Uterus (tissue), 4 donors: Measurements from ENCODE around the gene L3MBTL1. TPM values are rescaled to one million over a fixed set of nuclear protein-coding genes. Genes with fewer than 3 reads are reported as not detected.
A peak's percentile ranks its signal among the peaks of the same experiment; 100 is the strongest.

ENCODE experiments used
- DNase-seq, 2 donors: peaks; one replicate each; pipeline ENCODE4 v3.0.0-alpha.2; 2019 to 2020
- H3K27ac ChIP-seq, 2 donors: fragments of 200-600 bp; sonication (generic); 1 replicate in 1 of 2; 2 replicates in 1 of 2; pipeline ENCODE4 v1.5.1; 2016 to 2018
- H3K27me3 ChIP-seq, 2 donors: fragments of 200-600 bp; sonication (generic); one replicate each; pipeline ENCODE4 v1.5.1; 2018 to 2019; ENCODE audit warnings: control low read depth in 1 of 2
- H3K36me3 ChIP-seq, 2 donors: fragments of 200-600 bp; sonication (generic); one replicate each; pipeline ENCODE4 v1.5.1; 2019; ENCODE audit warnings: control low read depth in 1 of 2
- H3K4me1 ChIP-seq, 2 donors: fragments of 200-600 bp; sonication (generic); one replicate each; pipeline ENCODE4 v1.5.1; 2018 to 2019; ENCODE audit warnings: control low read depth in 1 of 2
- H3K4me3 ChIP-seq, 2 donors: fragments of 200-600 bp; sonication (generic); 1 replicate in 1 of 2; 2 replicates in 1 of 2; pipeline ENCODE4 v1.5.1; 2018 to 2019; ENCODE audit warnings: mild to moderate bottlenecking in 1 of 2
- H3K9me3 ChIP-seq, 2 donors: fragments of 200-600 bp; sonication (generic); one replicate each; pipeline ENCODE4 v1.5.1; 2019; ENCODE audit warnings: control low read depth in 1 of 2
- CTCF ChIP-seq, 4 experiments: fragments of 200-600 bp in 2 of 4; fragments of 450-650 bp in 2 of 4; sonication (generic) in 2 of 4; IDR thresholded peaks; one replicate each; pipeline ENCODE4 v1.5.1; 2016 to 2019; ENCODE audit warnings: antibody characterized with exemption in 4 of 4, mild to moderate bottlenecking in 2 of 4, moderate library complexity in 1 of 4
- POLR2A ChIP-seq, 2 donors: fragments of 450-650 bp; IDR thresholded peaks; one replicate each; pipeline ENCODE4 v1.6.1; 2016; ENCODE audit warnings: antibody characterized with exemption in 2 of 2, mild to moderate bottlenecking in 1 of 2, moderate library complexity in 1 of 2
- intact Hi-C: fragments of 100-400 bp; cut with DNase I; formaldehyde crosslinking; loops from one replicate; pipeline ENCODE4 v1.15.1; 2023; ENCODE audit warnings: low total_unique reads
- total RNA-seq, 4 donors: library from RNA; depleted of rRNA in 3 of 4; stranded (reverse); fragments of >200 nt in 3 of 4; gene quantifications; one replicate each; pipeline versions ENCODE4 v1.1.0 to v1.2.4, GENCODE V29; 2014 to 2023
- donor health status: DM: yes; HTN: yes; CAD: no.

Gene L3MBTL1
- total RNA-seq, result 10 to 100 TPM; 19.0 to 30.0 (median 27.6) TPM

GRCh38 chr20:43507150-43508080, at the start of gene L3MBTL1:
TSS of gene L3MBTL1 (plus strand) at chr20:43507697. CDS start at chr20:43513504, 5,807 bp downstream.
- no peak for DNase-seq

DNA sequence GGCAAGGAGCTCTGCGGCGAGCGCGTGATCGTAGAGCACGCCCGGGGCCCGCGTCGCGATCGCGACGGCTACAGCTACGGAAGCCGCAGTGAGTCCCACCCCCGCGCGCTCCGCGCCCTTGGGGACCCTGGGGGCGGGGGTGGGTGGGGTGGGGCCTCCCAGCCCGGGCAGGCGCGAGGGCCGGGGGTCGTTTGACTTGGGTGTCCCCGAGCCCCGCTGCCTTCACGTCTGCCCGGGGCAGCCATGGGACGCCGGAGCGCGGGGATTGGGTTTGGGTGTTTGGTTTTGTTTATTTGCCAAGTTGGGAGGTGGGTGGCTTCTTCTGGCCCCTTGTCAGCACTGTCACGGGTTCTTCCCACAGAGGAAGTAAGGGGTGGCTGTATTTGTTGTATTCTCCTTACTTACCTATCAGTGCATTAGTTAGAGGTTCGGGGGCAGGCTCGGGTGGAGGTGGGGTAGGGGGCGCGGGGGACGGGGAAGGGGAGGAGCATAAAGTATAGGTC, 49.0 kb upstream of the L3MBTL1 start:
- Histone ChIP-seq H3K9me3 (no peaks in the 10 kb centered on the region), H3K27ac (peak overlapping the region; percentile 99 to 100), H3K27me3 (no peaks in the 10 kb centered on the region), H3K4me3 (peak overlapping the region; percentile 86 to 88), H3K4me1 (peaks cover 7 to 10% of the 10 kb centered on the region in 2 donors), H3K36me3 (no peaks in the 10 kb centered on the region)
- TF ChIP-seq CTCF (IDR thresholded peaks at IDR 0.05) (no peak), POLR2A (IDR thresholded peaks at IDR 0.05) (no peak)
- DNase-seq, result peak in 1 of 2 donors; percentile 28
- intact Hi-C loops, result no loop called here

More at GRCh38 chr20:43507150-43508080, at the start of gene L3MBTL1:
- Histone ChIP-seq H3K4me3 (peak within 1 kb of the TSS; percentile 31 to 51), H3K9me3 (no peaks in the 10 kb centered on the region), H3K4me1 (peaks cover 0 to 6% of the 10 kb centered on the region in 2 donors), H3K27me3 (no peaks in the 10 kb centered on the region), H3K27ac (no peak within 1 kb of the TSS), H3K36me3 (no peaks in the 10 kb centered on the region)
- no peak for TF ChIP-seq POLR2A (IDR thresholded peaks at IDR 0.05)
- TF ChIP-seq CTCF (IDR thresholded peaks at IDR 0.05), result no peak
- intact Hi-C loops, result no loop called here

- Histone ChIP-seq H3K4me3 (peak overlapping the region; percentile 86 to 88), H3K27ac (peak overlapping the region; percentile 99 to 100), H3K4me1 (peaks cover 7 to 10% of the 10 kb centered on the region in 2 donors), H3K27me3 (no peaks in the 10 kb centered on the region), H3K9me3 (no peaks in the 10 kb centered on the region), H3K36me3 (no peaks in the 10 kb centered on the region)
- TF ChIP-seq CTCF (IDR thresholded peaks at IDR 0.05) (no peak), POLR2A (IDR thresholded peaks at IDR 0.05) (no peak)
- intact Hi-C loops, result no loop called here
- peak; percentile 20 to 22 for DNase-seq
Observed at GRCh38 chr20:43459022-43459942, 48.2 kb upstream of the L3MBTL1 start.

DNA sequence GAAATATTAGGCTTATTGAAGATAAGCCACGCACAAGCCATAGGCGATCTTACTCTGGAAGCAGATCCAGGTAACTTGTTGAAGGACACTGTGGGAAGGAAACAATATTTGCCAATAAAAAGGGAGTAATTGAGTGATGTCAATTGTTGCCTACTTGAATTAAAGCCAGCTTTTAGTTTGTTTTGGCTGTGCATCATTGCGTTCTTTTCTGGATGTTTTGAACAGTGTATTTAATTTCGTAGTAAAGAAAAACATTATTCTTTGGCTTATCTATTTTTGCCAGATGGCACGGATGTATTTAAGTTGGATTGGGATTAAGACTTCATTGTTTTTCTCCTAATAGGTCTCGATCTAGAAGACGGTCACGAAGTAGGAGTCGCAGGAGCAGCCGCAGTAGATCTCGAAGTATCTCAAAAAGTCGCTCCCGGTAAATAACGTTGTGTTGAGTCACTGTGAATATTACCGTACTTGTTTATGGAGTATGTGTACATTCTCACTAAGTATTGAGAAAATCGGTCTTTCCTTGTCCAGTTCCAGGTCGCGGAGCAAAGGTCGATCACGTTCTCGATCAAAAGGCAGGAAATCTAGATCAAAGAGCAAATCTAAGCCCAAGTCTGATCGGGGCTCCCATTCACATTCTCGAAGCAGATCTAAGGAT, 47.2 kb upstream of the L3MBTL1 start:
- H3K27ac ChIP-seq, result no peak overlapping the region
- intact Hi-C loops, result no loop called here
- no peak overlapping the region for H3K4me3 ChIP-seq
- H3K36me3 ChIP-seq, result no peaks in the 10 kb centered on the region
- H3K9me3 ChIP-seq, result no peaks in the 10 kb centered on the region
- DNase-seq, result no peak
- H3K4me1 ChIP-seq, result peaks cover 7 to 10% of the 10 kb centered on the region in 2 donors
- TF ChIP-seq CTCF (IDR thresholded peaks at IDR 0.05), result no peak
- H3K27me3 ChIP-seq, result no peaks in the 10 kb centered on the region
